Osteocyte (in vitro differentiated cells): Measurements from ENCODE around the gene SEC23B. TPM values are rescaled to one million over a fixed set of nuclear protein-coding genes. Genes with fewer than 3 reads are reported as not detected.
A peak's percentile ranks its signal among the peaks of the same experiment; 100 is the strongest.

Experiments used
- DNase-seq: peaks from one replicate; pipeline ENCODE4 v3.0.0; 2021; ENCODE audit warnings: mixed read lengths; ENCODE audit not compliant: unreplicated experiment; ENCODE audit errors: extremely low spot score
- H3K27ac Mint-ChIP-seq: one replicate; pipeline ENCODE4 v1.8.0; 2021; ENCODE audit warnings: mild to moderate bottlenecking, mixed read lengths; ENCODE audit not compliant: unreplicated experiment
- H3K27me3 Mint-ChIP-seq: one replicate; pipeline ENCODE4 v1.8.0; 2021; ENCODE audit warnings: mixed read lengths; ENCODE audit not compliant: unreplicated experiment
- H3K36me3 Mint-ChIP-seq: one replicate; pipeline ENCODE4 v1.8.0; 2021; ENCODE audit warnings: mixed read lengths; ENCODE audit not compliant: unreplicated experiment
- H3K4me1 Mint-ChIP-seq: one replicate; pipeline ENCODE4 v1.8.0; 2021; ENCODE audit warnings: mixed read lengths; ENCODE audit not compliant: unreplicated experiment
- H3K4me3 Mint-ChIP-seq: one replicate; pipeline ENCODE4 v1.8.0; 2021; ENCODE audit warnings: mild to moderate bottlenecking, moderate library complexity, mixed read lengths; ENCODE audit not compliant: unreplicated experiment
- H3K9me3 Mint-ChIP-seq: one replicate; pipeline ENCODE4 v1.8.0; 2021; ENCODE audit warnings: mixed read lengths; ENCODE audit not compliant: unreplicated experiment
- total RNA-seq: library from RNA; stranded (reverse); gene quantifications from 2 replicates; pipeline ENCODE4 v1.2.1, GENCODE V29; 2021
- TF ChIP-seq, protein P1 (sequence below): fragments of 200-600 bp; sonication (generic); IDR thresholded peaks from 2 replicates; pipeline ENCODE4 v1.5.0; 2021; ENCODE audit warnings: antibody characterized with exemption, mild to moderate bottlenecking, moderate library complexity

SEC23B gene
- total RNA-seq, 1 donor from 2014 or later: 36.8 TPM

- peaks cover 6% of the 10 kb centered on the region for H3K27me3 Mint-ChIP-seq
- TF ChIP-seq, protein P1, sequence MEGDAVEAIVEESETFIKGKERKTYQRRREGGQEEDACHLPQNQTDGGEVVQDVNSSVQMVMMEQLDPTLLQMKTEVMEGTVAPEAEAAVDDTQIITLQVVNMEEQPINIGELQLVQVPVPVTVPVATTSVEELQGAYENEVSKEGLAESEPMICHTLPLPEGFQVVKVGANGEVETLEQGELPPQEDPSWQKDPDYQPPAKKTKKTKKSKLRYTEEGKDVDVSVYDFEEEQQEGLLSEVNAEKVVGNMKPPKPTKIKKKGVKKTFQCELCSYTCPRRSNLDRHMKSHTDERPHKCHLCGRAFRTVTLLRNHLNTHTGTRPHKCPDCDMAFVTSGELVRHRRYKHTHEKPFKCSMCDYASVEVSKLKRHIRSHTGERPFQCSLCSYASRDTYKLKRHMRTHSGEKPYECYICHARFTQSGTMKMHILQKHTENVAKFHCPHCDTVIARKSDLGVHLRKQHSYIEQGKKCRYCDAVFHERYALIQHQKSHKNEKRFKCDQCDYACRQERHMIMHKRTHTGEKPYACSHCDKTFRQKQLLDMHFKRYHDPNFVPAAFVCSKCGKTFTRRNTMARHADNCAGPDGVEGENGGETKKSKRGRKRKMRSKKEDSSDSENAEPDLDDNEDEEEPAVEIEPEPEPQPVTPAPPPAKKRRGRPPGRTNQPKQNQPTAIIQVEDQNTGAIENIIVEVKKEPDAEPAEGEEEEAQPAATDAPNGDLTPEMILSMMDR: no peak
- H3K4me1 Mint-ChIP-seq: no peaks in the 10 kb centered on the region
- H3K4me3 Mint-ChIP-seq: no peak overlapping the region
- H3K27ac Mint-ChIP-seq: no peak overlapping the region
- H3K36me3 Mint-ChIP-seq: no peaks in the 10 kb centered on the region
- H3K9me3 Mint-ChIP-seq: no peaks in the 10 kb centered on the region
- no peak for DNase-seq
Measured at GRCh38 chr20:18580012-18580411, 72.3 kb downstream of the SEC23B start.

DNA sequence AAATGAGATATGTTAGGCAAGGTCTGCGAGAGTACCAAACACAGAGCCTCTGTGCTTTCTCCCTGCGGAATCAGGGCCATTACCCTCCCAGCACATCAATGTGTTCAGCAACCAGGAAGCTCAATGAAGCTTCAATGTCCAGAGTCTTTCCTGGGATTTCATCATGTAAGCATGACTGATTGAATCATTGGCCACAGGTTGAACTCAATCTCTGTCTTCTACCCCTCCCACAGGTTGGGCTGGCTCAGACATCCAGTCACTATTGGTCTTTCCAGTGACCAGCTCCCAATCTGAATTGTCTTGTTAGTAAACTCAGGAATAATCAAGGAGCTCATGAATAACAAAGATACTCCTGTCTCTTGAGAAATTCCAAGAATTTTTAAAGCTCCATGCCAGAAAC lies 77.4 kb downstream of the SEC23B start:
- DNase-seq: no peak
- no peaks in the 10 kb centered on the region for H3K9me3 Mint-ChIP-seq
- no peaks in the 10 kb centered on the region for H3K36me3 Mint-ChIP-seq
- TF ChIP-seq, protein P1: no peak
- H3K4me1 Mint-ChIP-seq: peaks cover 18% of the 10 kb centered on the region
- H3K27me3 Mint-ChIP-seq: peaks cover 6% of the 10 kb centered on the region
- no peak overlapping the region for H3K4me3 Mint-ChIP-seq
- no peak overlapping the region for H3K27ac Mint-ChIP-seq

DNA sequence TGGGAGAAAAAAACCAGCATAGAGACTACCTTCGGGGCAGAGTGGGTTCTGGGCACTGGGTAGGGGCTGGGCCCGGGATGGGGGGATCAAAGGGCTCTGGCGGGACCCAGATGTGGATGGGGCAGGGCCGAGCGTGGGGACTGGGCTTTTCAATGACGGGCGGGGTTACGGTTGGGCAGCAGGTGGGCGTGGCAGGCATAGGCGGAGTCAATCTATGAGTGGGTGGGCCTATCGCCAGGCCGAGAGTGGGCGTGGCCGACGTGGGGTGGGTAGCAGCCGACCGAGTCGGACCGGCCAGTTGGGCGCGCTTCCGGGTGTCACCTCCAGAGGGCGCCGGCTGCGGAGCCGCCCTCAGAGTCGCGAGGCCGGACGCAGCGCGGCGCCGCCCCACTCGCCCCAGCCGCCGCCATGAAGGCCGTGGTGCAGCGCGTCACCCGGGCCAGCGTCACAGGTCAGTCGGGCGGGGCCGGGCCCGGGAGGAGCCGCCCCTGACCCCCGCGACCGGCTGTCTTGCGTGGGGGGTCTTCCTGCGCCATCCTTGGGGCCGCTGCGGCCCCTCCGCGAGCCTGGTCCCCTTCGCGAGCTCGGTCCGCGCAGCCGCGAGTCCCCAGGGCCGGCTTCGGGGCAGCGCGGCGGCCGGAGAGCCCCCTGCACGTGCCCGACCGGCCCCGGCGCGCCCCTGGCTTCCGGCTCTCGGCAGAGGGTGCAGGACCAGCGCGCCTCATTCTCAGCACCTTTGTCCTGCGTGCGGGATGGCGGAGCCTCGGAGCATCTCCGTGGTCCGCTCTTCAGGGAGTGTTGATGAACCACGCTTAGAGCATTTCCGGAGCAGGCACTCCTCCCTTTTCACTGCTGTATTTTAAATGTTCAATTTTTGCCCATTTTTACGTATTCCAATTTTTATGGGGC lies 80.2 kb downstream of the SEC23B start, which contains the start of gene DTD1:
TSS of gene DTD1 (plus strand) at position 390 of the 909 bp plus-strand sequence. CDS start at position 409, 19 bp downstream.
- peak within 1 kb of the TSS; percentile 76 for H3K27ac Mint-ChIP-seq
- peaks cover 6% of the 10 kb centered on the region for H3K27me3 Mint-ChIP-seq
- peak within 1 kb of the TSS; percentile 88 for H3K4me3 Mint-ChIP-seq
- DNase-seq: peak; percentile 96
- no peaks in the 10 kb centered on the region for H3K36me3 Mint-ChIP-seq
- TF ChIP-seq, protein P1: peak; percentile 90
- H3K9me3 Mint-ChIP-seq: no peaks in the 10 kb centered on the region
- peaks cover 18% of the 10 kb centered on the region for H3K4me1 Mint-ChIP-seq

GRCh38 chr20:18588574-18588933 lies 80.8 kb downstream of the SEC23B start:
- TF ChIP-seq, protein P1: no peak
- H3K36me3 Mint-ChIP-seq: no peaks in the 10 kb centered on the region
- H3K4me3 Mint-ChIP-seq: peak overlapping the region; percentile 88
- no peak for DNase-seq
- peaks cover 18% of the 10 kb centered on the region for H3K4me1 Mint-ChIP-seq
- peaks cover 6% of the 10 kb centered on the region for H3K27me3 Mint-ChIP-seq
- peak overlapping the region; percentile 76 for H3K27ac Mint-ChIP-seq
- H3K9me3 Mint-ChIP-seq: no peaks in the 10 kb centered on the region

DNA sequence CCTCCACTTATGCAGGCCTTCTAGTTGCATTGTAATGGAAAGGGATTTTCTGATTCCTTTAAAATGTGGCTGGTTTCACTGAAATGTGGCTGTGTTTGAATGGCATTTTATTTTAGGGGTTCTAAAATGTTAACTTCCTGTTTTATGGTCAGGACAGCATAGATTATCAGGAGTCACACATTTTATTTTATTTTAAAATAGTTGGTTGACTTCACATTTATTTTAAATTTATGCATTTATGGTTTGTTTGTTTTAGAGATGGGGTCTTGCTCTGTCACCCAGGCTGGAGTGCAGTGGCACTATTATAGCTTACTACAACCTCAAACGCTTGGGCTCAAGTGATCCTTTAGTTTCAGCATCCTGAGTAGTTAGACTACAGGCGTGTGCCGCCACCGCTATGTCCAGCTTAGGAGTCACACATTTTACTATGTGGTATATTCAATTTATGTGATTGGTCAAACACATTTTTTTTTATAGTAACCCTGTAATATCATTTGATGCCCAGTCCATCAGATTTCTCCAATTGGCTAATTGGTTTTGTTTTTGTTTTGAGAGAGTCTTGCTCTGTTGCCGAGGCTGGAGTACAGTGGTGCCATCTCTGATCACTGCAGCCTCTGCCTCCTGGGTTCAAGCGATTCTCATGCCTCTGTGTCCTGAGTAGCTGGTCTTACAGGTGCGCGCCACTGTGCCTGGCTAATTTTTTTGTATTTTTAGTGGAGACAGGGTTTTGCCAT lies 82.4 kb downstream of the SEC23B start:
- H3K4me3 Mint-ChIP-seq: peak overlapping the region; percentile 53
- no peaks in the 10 kb centered on the region for H3K9me3 Mint-ChIP-seq
- H3K27me3 Mint-ChIP-seq: no peaks in the 10 kb centered on the region
- DNase-seq: no peak
- H3K27ac Mint-ChIP-seq: no peak overlapping the region
- TF ChIP-seq, protein P1: no peak
- H3K4me1 Mint-ChIP-seq: peaks cover 18% of the 10 kb centered on the region
- H3K36me3 Mint-ChIP-seq: no peaks in the 10 kb centered on the region
